Hepatocyte (in vitro differentiated cells): Measurements from ENCODE around the gene NLK. TPM values are rescaled to one million over a fixed set of nuclear protein-coding genes. Genes with fewer than 3 reads are reported as not detected.

Experiments used
- DNase-seq: peaks from one replicate; pipeline ENCODE4 v3.0.0-alpha.2; 2016; ENCODE audit warnings: low spot score
- H2AFZ ChIP-seq: fragments of 200-600 bp; sonication (generic); 2 replicates; pipeline ENCODE4 v1.6.0; 2016; ENCODE audit warnings: antibody characterized with exemption, mild to moderate bottlenecking
- H3K27ac ChIP-seq: fragments of 200-600 bp; sonication (generic); 2 replicates; pipeline ENCODE4 v1.5.1; 2016; ENCODE audit warnings: mild to moderate bottlenecking
- H3K27me3 ChIP-seq: fragments of 200-600 bp; sonication (generic); 2 replicates; pipeline ENCODE4 v1.6.1; 2016
- H3K36me3 ChIP-seq: fragments of 200-600 bp; sonication (generic); replicated peaks from 2 replicates; pipeline ENCODE4 v1.5.1; 2016; ENCODE audit warnings: low read depth; ENCODE audit not compliant: insufficient read depth
- H3K4me1 ChIP-seq: fragments of 200-600 bp; sonication (generic); 2 replicates; pipeline ENCODE4 v1.5.1; 2016; ENCODE audit warnings: mild to moderate bottlenecking, moderate library complexity; ENCODE audit not compliant: insufficient read depth
- H3K4me2 ChIP-seq: fragments of 200-600 bp; sonication (generic); 2 replicates; pipeline ENCODE4 v1.6.0; 2016
- H3K4me3 ChIP-seq: fragments of 200-600 bp; sonication (generic); 2 replicates; pipeline ENCODE4 v1.5.1; 2016; ENCODE audit warnings: mild to moderate bottlenecking
- H3K79me2 ChIP-seq: fragments of 200-600 bp; sonication (generic); 2 replicates; pipeline ENCODE4 v1.6.0; 2017; ENCODE audit warnings: mild to moderate bottlenecking
- H3K9me2 ChIP-seq: fragments of 200-600 bp; sonication (generic); replicated peaks from 2 replicates; pipeline ENCODE4 v1.6.0; 2017; ENCODE audit warnings: mild to moderate bottlenecking; ENCODE audit not compliant: insufficient read depth
- H3K9me3 ChIP-seq: fragments of 200-600 bp; sonication (generic); 2 replicates; pipeline ENCODE4 v1.5.1; 2016; ENCODE audit warnings: low read depth, mild to moderate bottlenecking
- H4K20me1 ChIP-seq: fragments of 200-600 bp; sonication (generic); 2 replicates; pipeline ENCODE4 v1.6.0; 2016; ENCODE audit warnings: mild to moderate bottlenecking; ENCODE audit not compliant: insufficient read depth, poor library complexity, severe bottlenecking
- EZH2 ChIP-seq: fragments of 200-600 bp; sonication (generic); IDR thresholded peaks from 2 replicates; pipeline ENCODE4 v1.6.1; 2016; ENCODE audit warnings: antibody characterized with exemption, mild to moderate bottlenecking, borderline replicate concordance
- EZH2phosphoT487 ChIP-seq: fragments of 200-600 bp; sonication (generic); IDR thresholded peaks from one replicate; pipeline ENCODE4 v1.6.1; 2018; ENCODE audit warnings: antibody characterized with exemption, mild to moderate bottlenecking, low read depth, moderate library complexity; ENCODE audit not compliant: unreplicated experiment, severe bottlenecking
- WGBS: methylation state at CpG from one replicate; pipeline ENCODE4 v1.1.6; 2016; ENCODE audit warnings: low lambda C conversion rate; ENCODE audit errors: missing lambda C conversion rate; 5-methylcytosine and 5-hydroxymethylcytosine counted together
- polyA plus RNA-seq: library from polyadenylated mRNA; unstranded; fragments of >200 nt; fragmentation: Nextera tagmentation; extraction: Ambion mirVana; gene quantifications from 2 replicates; pipeline ENCODE4 v1.2.1, GENCODE V29; 2016
- total RNA-seq: library from RNA; depleted of rRNA; stranded (reverse); fragments of >200 nt; gene quantifications from 2 replicates; pipeline ENCODE4 v1.2.3, GENCODE V29; 2014
- TF ChIP-seq, protein P1 (sequence below): fragments of 200-600 bp; sonication (generic); IDR thresholded peaks from 2 replicates; pipeline ENCODE4 v1.5.1; 2016; ENCODE audit warnings: antibody characterized with exemption, mild to moderate bottlenecking; ENCODE audit not compliant: poor library complexity

The NLK gene
- total and polyA plus RNA-seq, 2 experiments from 2014 or later = 5.2 to 24.9 TPM

DNA sequence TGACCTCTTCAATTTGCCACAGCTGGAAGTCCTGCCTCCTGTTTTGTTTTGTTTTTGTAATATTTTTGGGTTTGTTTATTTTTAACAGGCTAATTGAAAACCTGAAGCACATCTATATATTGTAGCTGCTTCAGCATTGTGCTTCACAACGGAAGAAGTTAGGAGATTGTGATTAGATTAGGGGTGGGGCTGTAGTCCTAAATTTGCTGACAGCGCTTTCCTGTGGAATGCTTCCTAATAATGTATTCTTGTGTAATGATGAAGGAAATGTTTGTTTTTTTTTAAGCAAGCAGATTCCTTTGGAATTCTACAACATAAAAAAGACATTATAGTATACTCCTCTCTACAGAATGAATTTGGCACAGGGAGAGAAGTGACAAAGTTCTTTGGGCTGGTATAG is 70.1 kb downstream of the NLK start:
- WGBS = 63% methylated on average over 2 of the region's 2 CpGs
- H3K79me2 ChIP-seq = peaks cover 25% of the 10 kb centered on the region

DNA sequence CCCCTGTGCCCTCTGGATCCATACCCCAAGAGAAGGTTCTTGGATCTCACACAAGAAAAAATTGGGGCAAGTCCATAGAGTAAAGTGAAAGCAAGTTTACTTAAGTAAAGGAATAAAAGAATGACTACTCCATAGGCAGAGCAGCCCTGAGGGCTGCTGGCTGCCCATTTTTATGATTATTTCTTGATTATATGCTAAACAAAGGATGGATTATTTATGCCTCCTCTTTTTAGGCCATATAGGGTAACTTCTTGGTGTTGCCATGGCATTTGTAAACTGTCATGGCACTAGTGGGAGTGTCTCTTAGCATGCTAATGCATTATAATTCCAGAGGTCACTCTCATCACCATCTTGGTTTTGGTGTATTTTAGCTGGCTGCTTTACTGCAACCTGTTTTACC is 70.8 kb downstream of the NLK start:
- Histone ChIP-seq H3K4me2 (no peak overlapping the region), H3K9me2 (no peaks in the 10 kb centered on the region), H3K9me3 (no peaks in the 10 kb centered on the region), H2AFZ (no peak overlapping the region), H3K4me1 (peaks cover 3% of the 10 kb centered on the region), H3K4me3 (no peak overlapping the region), H4K20me1 (no peaks in the 10 kb centered on the region), H3K27ac (no peak overlapping the region), H3K27me3 (no peaks in the 10 kb centered on the region), H3K79me2 (peaks cover 25% of the 10 kb centered on the region), H3K36me3 (no peaks in the 10 kb centered on the region)
- TF ChIP-seq EZH2phosphoT487 = no peak
- TF ChIP-seq, protein P1, sequence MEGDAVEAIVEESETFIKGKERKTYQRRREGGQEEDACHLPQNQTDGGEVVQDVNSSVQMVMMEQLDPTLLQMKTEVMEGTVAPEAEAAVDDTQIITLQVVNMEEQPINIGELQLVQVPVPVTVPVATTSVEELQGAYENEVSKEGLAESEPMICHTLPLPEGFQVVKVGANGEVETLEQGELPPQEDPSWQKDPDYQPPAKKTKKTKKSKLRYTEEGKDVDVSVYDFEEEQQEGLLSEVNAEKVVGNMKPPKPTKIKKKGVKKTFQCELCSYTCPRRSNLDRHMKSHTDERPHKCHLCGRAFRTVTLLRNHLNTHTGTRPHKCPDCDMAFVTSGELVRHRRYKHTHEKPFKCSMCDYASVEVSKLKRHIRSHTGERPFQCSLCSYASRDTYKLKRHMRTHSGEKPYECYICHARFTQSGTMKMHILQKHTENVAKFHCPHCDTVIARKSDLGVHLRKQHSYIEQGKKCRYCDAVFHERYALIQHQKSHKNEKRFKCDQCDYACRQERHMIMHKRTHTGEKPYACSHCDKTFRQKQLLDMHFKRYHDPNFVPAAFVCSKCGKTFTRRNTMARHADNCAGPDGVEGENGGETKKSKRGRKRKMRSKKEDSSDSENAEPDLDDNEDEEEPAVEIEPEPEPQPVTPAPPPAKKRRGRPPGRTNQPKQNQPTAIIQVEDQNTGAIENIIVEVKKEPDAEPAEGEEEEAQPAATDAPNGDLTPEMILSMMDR = no peak
- no peak for TF ChIP-seq EZH2
- DNase-seq = no peak

More for the DNA sequence above, 70.1 kb downstream of the NLK start:
- no peaks in the 10 kb centered on the region for H3K9me2 ChIP-seq
- no peaks in the 10 kb centered on the region for H3K27me3 ChIP-seq
- H3K4me1 ChIP-seq = peaks cover 3% of the 10 kb centered on the region
- H4K20me1 ChIP-seq = no peaks in the 10 kb centered on the region
- DNase-seq = no peak
- H2AFZ ChIP-seq = no peak overlapping the region
- H3K36me3 ChIP-seq = no peaks in the 10 kb centered on the region
- no peak overlapping the region for H3K4me2 ChIP-seq
- no peak overlapping the region for H3K27ac ChIP-seq
- no peak overlapping the region for H3K4me3 ChIP-seq
- TF ChIP-seq EZH2phosphoT487 = no peak
- TF ChIP-seq, protein P1 = no peak
- no peak for TF ChIP-seq EZH2
- H3K9me3 ChIP-seq = no peaks in the 10 kb centered on the region

DNA sequence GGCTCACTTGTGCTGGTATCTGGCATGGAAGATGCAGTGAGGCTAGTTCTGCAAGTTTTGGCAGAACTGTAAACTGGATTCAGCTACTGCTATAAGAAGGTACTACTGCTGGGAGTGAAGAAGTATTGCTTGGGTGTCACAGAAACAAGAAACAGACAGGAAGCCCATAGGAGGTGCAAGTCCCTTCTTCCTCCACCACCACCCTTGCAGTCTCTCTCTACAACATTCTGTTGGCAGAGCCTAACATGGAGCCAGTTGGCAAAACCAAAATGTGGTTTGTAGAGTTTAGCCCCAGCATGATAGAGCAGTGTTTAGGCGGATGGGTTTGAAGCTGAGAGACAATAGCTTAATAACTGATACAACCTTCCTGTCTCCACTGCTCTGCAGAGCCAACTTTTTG is 72.6 kb downstream of the NLK start:
- H3K9me2 ChIP-seq = no peaks in the 10 kb centered on the region
- H3K36me3 ChIP-seq = no peaks in the 10 kb centered on the region
- no peak overlapping the region for H3K27ac ChIP-seq
- DNase-seq = no peak
- H3K4me1 ChIP-seq = peaks cover 11% of the 10 kb centered on the region
- H2AFZ ChIP-seq = no peak overlapping the region
- H3K79me2 ChIP-seq = peaks cover 22% of the 10 kb centered on the region
- no peak overlapping the region for H3K4me2 ChIP-seq
- H3K27me3 ChIP-seq = no peaks in the 10 kb centered on the region
- no peak overlapping the region for H3K4me3 ChIP-seq
- 95% methylated on average over 1 of the region's 1 CpG for WGBS
- TF ChIP-seq EZH2phosphoT487 (no peak), EZH2 (no peak)
- TF ChIP-seq, protein P1 = no peak
- H4K20me1 ChIP-seq = no peaks in the 10 kb centered on the region
- no peaks in the 10 kb centered on the region for H3K9me3 ChIP-seq

DNA sequence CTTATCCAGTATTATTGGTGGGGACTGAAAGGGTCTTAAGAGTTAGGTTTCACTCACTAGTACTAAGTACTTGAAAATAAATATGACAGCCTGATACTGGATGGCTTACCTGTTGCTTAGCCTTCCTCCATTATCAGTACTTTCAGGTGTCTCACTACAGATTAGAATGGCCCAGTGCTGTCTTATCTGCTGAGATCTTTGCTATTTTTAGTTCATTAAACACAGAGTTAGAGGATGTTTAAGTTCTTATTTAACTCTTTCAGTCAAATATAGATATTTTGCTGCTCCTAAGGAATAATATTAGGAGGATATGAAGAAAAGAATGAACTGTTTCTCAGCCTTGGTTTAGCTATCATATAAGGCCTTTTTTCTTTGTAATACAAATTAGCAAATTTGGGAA is 74.8 kb downstream of the NLK start:
- H3K4me2 ChIP-seq = peak overlapping the region; percentile 51
- H3K27me3 ChIP-seq = no peaks in the 10 kb centered on the region
- H3K4me3 ChIP-seq = no peak overlapping the region
- no peak overlapping the region for H2AFZ ChIP-seq
- no peaks in the 10 kb centered on the region for H3K36me3 ChIP-seq
- no peaks in the 10 kb centered on the region for H3K9me2 ChIP-seq
- no peak for DNase-seq
- peaks cover 11% of the 10 kb centered on the region for H3K4me1 ChIP-seq
- no peaks in the 10 kb centered on the region for H4K20me1 ChIP-seq
- H3K79me2 ChIP-seq = peaks cover 32% of the 10 kb centered on the region
- peak overlapping the region; percentile 64 for H3K27ac ChIP-seq
- TF ChIP-seq, protein P1 = no peak
- TF ChIP-seq EZH2phosphoT487 = no peak
- no peak for TF ChIP-seq EZH2
- no peaks in the 10 kb centered on the region for H3K9me3 ChIP-seq
